ENCODE measurements around the gene NR1D1.

- TF ChIP-seq CTCF (conservative IDR thresholded peaks at IDR 0.05) (no peak), ZFX (IDR thresholded peaks at IDR 0.05) (no peak)
Measured at GRCh38 chr17:40099619-40100418, 570 bp downstream of the NR1D1 start.
